PFSK-1 (cell line): ENCODE measurements around the gene TDRD5.

Experiments
- FOXP2 ChIP-seq: optimal IDR thresholded peaks from 2 replicates; pipeline ENCODE3; 2011; ENCODE audit warnings: borderline replicate concordance, control low read depth, inconsistent platforms; ENCODE audit not compliant: insufficient read depth; ENCODE audit errors: extremely low read length, extremely low read depth
- POLR2AphosphoS5 ChIP-seq: IDR thresholded peaks from 2 replicates; pipeline ENCODE4 v1.6.1; 2012; ENCODE audit warnings: low read depth, mild to moderate bottlenecking, control low read depth, low read length, moderate library complexity
- SIN3A ChIP-seq: IDR thresholded peaks from 2 replicates; pipeline ENCODE4 v1.6.1; 2012; ENCODE audit warnings: mild to moderate bottlenecking, low read length, moderate library complexity, borderline replicate concordance; ENCODE audit not compliant: insufficient read depth
- TAF1 ChIP-seq: IDR thresholded peaks from 2 replicates; pipeline ENCODE4 v1.6.1; 2012; ENCODE audit warnings: low read length, control low read depth, borderline replicate concordance; ENCODE audit not compliant: insufficient read depth
- TF ChIP-seq, protein P1 (sequence below), 2 experiments: IDR thresholded peaks; 2 replicates each; pipeline versions ENCODE4 v1.6.1 to v1.8.0; 2011 to 2012; ENCODE audit warnings: low read depth in 2 of 2, low read length in 2 of 2, control low read depth in 1 of 2, inconsistent platforms in 1 of 2, mild to moderate bottlenecking in 1 of 2, moderate library complexity in 1 of 2; ENCODE audit not compliant: insufficient read depth in 1 of 2

DNA sequence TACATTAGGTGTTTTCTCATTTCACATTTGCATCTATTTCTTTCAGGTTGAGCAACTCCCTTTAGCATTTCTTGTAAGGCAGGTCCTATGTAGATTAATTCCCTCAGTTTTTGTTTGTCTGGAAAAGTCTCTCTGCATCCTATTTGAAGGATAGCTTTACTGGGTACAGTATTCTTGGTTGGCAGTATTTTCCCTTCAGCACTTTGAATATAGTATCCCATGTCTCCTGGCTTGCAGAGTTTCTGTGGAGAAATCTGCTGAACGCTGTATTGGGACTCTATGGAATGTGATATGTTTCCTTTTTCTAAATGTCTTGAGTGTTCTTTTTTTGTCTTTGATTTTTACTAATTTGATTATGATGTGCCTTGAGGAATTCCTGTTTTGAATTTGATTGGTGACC, 122.5 kb downstream of the TDRD5 start:
- TF ChIP-seq POLR2AphosphoS5 (no peak), FOXP2 (no peak), TAF1 (no peak), SIN3A (no peak)
- TF ChIP-seq, protein P1, sequence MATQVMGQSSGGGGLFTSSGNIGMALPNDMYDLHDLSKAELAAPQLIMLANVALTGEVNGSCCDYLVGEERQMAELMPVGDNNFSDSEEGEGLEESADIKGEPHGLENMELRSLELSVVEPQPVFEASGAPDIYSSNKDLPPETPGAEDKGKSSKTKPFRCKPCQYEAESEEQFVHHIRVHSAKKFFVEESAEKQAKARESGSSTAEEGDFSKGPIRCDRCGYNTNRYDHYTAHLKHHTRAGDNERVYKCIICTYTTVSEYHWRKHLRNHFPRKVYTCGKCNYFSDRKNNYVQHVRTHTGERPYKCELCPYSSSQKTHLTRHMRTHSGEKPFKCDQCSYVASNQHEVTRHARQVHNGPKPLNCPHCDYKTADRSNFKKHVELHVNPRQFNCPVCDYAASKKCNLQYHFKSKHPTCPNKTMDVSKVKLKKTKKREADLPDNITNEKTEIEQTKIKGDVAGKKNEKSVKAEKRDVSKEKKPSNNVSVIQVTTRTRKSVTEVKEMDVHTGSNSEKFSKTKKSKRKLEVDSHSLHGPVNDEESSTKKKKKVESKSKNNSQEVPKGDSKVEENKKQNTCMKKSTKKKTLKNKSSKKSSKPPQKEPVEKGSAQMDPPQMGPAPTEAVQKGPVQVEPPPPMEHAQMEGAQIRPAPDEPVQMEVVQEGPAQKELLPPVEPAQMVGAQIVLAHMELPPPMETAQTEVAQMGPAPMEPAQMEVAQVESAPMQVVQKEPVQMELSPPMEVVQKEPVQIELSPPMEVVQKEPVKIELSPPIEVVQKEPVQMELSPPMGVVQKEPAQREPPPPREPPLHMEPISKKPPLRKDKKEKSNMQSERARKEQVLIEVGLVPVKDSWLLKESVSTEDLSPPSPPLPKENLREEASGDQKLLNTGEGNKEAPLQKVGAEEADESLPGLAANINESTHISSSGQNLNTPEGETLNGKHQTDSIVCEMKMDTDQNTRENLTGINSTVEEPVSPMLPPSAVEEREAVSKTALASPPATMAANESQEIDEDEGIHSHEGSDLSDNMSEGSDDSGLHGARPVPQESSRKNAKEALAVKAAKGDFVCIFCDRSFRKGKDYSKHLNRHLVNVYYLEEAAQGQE (IDR thresholded peaks at IDR 0.05; ENCODE audit: insufficient read depth in 1 of 2, low read depth in 2 of 2, low read length in 2 of 2), result no peak
